ENCODE data around the gene LAMB4.

DNA sequence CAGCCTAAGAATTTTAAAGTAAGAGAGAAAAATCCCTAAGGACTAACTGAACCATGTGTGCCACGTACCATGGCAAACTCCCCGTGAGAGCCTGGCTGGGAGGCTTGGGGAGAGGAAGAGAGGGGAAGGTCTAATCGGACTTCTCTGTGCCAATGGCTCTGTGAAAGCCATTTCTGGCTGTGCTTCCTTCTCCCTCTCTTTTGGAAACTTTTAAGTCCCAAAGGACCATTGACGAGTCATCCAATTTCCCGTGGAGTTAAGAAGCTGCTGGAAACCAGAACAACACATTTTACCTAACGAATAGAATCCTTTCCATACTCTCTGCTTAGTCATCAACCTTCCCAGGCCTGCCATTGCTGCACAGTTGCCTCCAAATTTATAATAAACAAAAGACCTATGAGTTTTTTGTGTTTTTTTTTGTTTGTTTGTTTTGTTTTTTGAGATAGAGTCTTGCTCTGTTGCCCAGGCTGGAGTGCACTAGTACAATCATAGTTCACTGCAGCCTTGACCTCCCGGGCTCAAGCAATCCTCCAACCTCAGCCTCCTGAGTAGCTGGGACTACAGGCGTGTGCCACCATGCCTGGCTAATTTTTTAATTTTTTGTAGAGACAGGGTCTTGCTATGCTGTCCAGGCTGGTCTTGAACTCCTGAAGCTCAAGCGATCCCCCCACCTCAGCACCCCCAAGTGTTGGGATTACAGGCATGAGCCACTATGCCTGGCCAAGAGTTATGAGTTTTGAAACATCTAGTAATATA is 140.4 kb downstream of the LAMB4 start:
- TF ChIP-seq, protein P1, sequence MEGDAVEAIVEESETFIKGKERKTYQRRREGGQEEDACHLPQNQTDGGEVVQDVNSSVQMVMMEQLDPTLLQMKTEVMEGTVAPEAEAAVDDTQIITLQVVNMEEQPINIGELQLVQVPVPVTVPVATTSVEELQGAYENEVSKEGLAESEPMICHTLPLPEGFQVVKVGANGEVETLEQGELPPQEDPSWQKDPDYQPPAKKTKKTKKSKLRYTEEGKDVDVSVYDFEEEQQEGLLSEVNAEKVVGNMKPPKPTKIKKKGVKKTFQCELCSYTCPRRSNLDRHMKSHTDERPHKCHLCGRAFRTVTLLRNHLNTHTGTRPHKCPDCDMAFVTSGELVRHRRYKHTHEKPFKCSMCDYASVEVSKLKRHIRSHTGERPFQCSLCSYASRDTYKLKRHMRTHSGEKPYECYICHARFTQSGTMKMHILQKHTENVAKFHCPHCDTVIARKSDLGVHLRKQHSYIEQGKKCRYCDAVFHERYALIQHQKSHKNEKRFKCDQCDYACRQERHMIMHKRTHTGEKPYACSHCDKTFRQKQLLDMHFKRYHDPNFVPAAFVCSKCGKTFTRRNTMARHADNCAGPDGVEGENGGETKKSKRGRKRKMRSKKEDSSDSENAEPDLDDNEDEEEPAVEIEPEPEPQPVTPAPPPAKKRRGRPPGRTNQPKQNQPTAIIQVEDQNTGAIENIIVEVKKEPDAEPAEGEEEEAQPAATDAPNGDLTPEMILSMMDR (IDR thresholded peaks at IDR 0.05; ENCODE audit: low read length): no peak
- TF ChIP-seq EZH2phosphoT487 (IDR thresholded peaks at IDR 0.05; ENCODE audit: low read length): no peak
